ENCODE data around the gene COMMD4.
A peak's percentile ranks its signal among the peaks of the same experiment; 100 is the strongest.
"Not testable (repeated sequence)": the region's sequence is repeated elsewhere in the genome, so short reads cannot be mapped to it uniquely, and the experiment has no call there.

COMMD4 gene

GRCh38 chr15:75347222-75348033 lies 11.6 kb downstream of the COMMD4 start:
- H3K27ac Mint-ChIP-seq, result peak overlapping the region; percentile 81
- H3K4me3 Mint-ChIP-seq, result peak overlapping the region; percentile 81
- peak; percentile 72 for ATAC-seq
- peaks cover 4% of the 10 kb centered on the region for H3K9me3 Mint-ChIP-seq
- peak in 1 of 2 donors; percentile 27 for DNase-seq (ENCODE audit: low spot score in 2 of 2)
- peaks cover 39% of the 10 kb centered on the region for H3K4me1 Mint-ChIP-seq
- H3K36me3 Mint-ChIP-seq, result peaks cover 19% of the 10 kb centered on the region

GRCh38 chr15:75348034-75348561 lies 12.2 kb downstream of the COMMD4 start:
- H3K4me3 Mint-ChIP-seq, result peak overlapping the region; percentile 81
- no peak for ATAC-seq
- peaks cover 4% of the 10 kb centered on the region for H3K9me3 Mint-ChIP-seq
- H3K36me3 Mint-ChIP-seq, result peaks cover 22% of the 10 kb centered on the region
- DNase-seq (ENCODE audit: low spot score in 2 of 2), result no peak
- peak overlapping the region; percentile 93 for H3K27ac Mint-ChIP-seq
- H3K4me1 Mint-ChIP-seq, result peaks cover 39% of the 10 kb centered on the region

GRCh38 chr15:75348562-75349350 lies 12.9 kb downstream of the COMMD4 start:
- peaks cover 4% of the 10 kb centered on the region for H3K9me3 Mint-ChIP-seq
- H3K4me1 Mint-ChIP-seq, result peaks cover 39% of the 10 kb centered on the region
- H3K4me3 Mint-ChIP-seq, result peak overlapping the region; percentile 81
- peaks cover 25% of the 10 kb centered on the region for H3K36me3 Mint-ChIP-seq
- DNase-seq (ENCODE audit: low spot score in 2 of 2) (no peak), ATAC-seq (no peak)
- peak overlapping the region; percentile 93 for H3K27ac Mint-ChIP-seq

- DNase-seq (ENCODE audit: low spot score in 2 of 2); ATAC-seq; H3K9me3 Mint-ChIP-seq: not testable (repeated sequence)
- peak overlapping the region; percentile 81 for H3K4me3 Mint-ChIP-seq
- peaks cover 39% of the 10 kb centered on the region for H3K4me1 Mint-ChIP-seq
- H3K27ac Mint-ChIP-seq, result peak overlapping the region; percentile 93
- H3K36me3 Mint-ChIP-seq, result peaks cover 26% of the 10 kb centered on the region
Observed at GRCh38 chr15:75349351-75349669, 13.4 kb downstream of the COMMD4 start.

- H3K9me3 Mint-ChIP-seq, result peaks cover 4% of the 10 kb centered on the region
- peak overlapping the region; percentile 93 for H3K27ac Mint-ChIP-seq
- H3K36me3 Mint-ChIP-seq, result peaks cover 33% of the 10 kb centered on the region
- DNase-seq (ENCODE audit: low spot score in 2 of 2) (peak; percentile 56 to 88), ATAC-seq (peak; percentile 90)
- H3K4me1 Mint-ChIP-seq, result peaks cover 39% of the 10 kb centered on the region
- peak overlapping the region; percentile 81 for H3K4me3 Mint-ChIP-seq
Observed at GRCh38 chr15:75349851-75350588, 14.2 kb downstream of the COMMD4 start.

- ATAC-seq (no peak), DNase-seq (ENCODE audit: low spot score in 2 of 2) (no peak)
- H3K9me3 Mint-ChIP-seq, result peaks cover 4% of the 10 kb centered on the region
- peaks cover 39% of the 10 kb centered on the region for H3K36me3 Mint-ChIP-seq
- H3K27ac Mint-ChIP-seq, result peak overlapping the region; percentile 93
- H3K4me3 Mint-ChIP-seq, result peak overlapping the region; percentile 81
- H3K4me1 Mint-ChIP-seq, result peaks cover 39% of the 10 kb centered on the region
Observed at GRCh38 chr15:75350601-75351361, 14.9 kb downstream of the COMMD4 start.

- Mint-ChIP-seq H3K4me1 (peaks cover 31% of the 10 kb centered on the region), H3K4me3 (no peak overlapping the region), H3K9me3 (peaks cover 4% of the 10 kb centered on the region), H3K27ac (peak overlapping the region; percentile 65), H3K36me3 (peaks cover 48% of the 10 kb centered on the region)
- no peak for ATAC-seq
- DNase-seq (ENCODE audit: low spot score in 2 of 2), result no peak
Observed at GRCh38 chr15:75352186-75353080, 16.6 kb downstream of the COMMD4 start.

GRCh38 chr15:75353604-75354003 lies 17.7 kb downstream of the COMMD4 start:
- no peak for ATAC-seq
- Mint-ChIP-seq H3K27ac (peak overlapping the region; percentile 65), H3K36me3 (peaks cover 56% of the 10 kb centered on the region), H3K9me3 (peaks cover 4% of the 10 kb centered on the region), H3K4me3 (no peak overlapping the region), H3K4me1 (peaks cover 25% of the 10 kb centered on the region)
- no peak for DNase-seq (ENCODE audit: low spot score in 2 of 2)

- Mint-ChIP-seq H3K4me1 (peaks cover 19% of the 10 kb centered on the region), H3K4me3 (no peak overlapping the region), H3K9me3 (peaks cover 4% of the 10 kb centered on the region), H3K36me3 (peaks cover 61% of the 10 kb centered on the region), H3K27ac (no peak overlapping the region)
- ATAC-seq (no peak), DNase-seq (ENCODE audit: low spot score in 2 of 2) (no peak)
Observed at GRCh38 chr15:75354454-75354853, 18.6 kb downstream of the COMMD4 start.

GRCh38 chr15:75355369-75355768 lies 19.5 kb downstream of the COMMD4 start:
- no peak overlapping the region for H3K4me3 Mint-ChIP-seq
- H3K4me1 Mint-ChIP-seq, result peaks cover 13% of the 10 kb centered on the region
- ATAC-seq, result no peak
- no peaks in the 10 kb centered on the region for H3K9me3 Mint-ChIP-seq
- no peak for DNase-seq (ENCODE audit: low spot score in 2 of 2)
- no peak overlapping the region for H3K27ac Mint-ChIP-seq
- peaks cover 61% of the 10 kb centered on the region for H3K36me3 Mint-ChIP-seq

- no peak for ATAC-seq
- Mint-ChIP-seq H3K9me3 (no peaks in the 10 kb centered on the region), H3K36me3 (peaks cover 63% of the 10 kb centered on the region), H3K4me1 (peaks cover 10% of the 10 kb centered on the region), H3K27ac (peak overlapping the region; percentile 50), H3K4me3 (no peak overlapping the region)
- no peak for DNase-seq (ENCODE audit: low spot score in 2 of 2)
Observed at GRCh38 chr15:75356006-75356405, 20.1 kb downstream of the COMMD4 start.

- no peak for DNase-seq (ENCODE audit: low spot score in 2 of 2)
- H3K4me1 Mint-ChIP-seq, result peaks cover 6% of the 10 kb centered on the region
- H3K4me3 Mint-ChIP-seq, result no peak overlapping the region
- ATAC-seq, result no peak
- H3K27ac Mint-ChIP-seq, result no peak overlapping the region
- H3K36me3 Mint-ChIP-seq, result peaks cover 67% of the 10 kb centered on the region
- no peaks in the 10 kb centered on the region for H3K9me3 Mint-ChIP-seq
Observed at GRCh38 chr15:75356517-75356916, 20.7 kb downstream of the COMMD4 start.

- no peaks in the 10 kb centered on the region for H3K9me3 Mint-ChIP-seq
- H3K4me1 Mint-ChIP-seq, result peaks cover 6% of the 10 kb centered on the region
- ATAC-seq (no peak), DNase-seq (ENCODE audit: low spot score in 2 of 2) (no peak)
- peaks cover 70% of the 10 kb centered on the region for H3K36me3 Mint-ChIP-seq
- no peak overlapping the region for H3K4me3 Mint-ChIP-seq
- H3K27ac Mint-ChIP-seq, result peak overlapping the region; percentile 26
Observed at GRCh38 chr15:75357976-75358673, 22.3 kb downstream of the COMMD4 start.
